IPS-18c (cell line): ENCODE data around the gene MYRIP.

Experiments used
- H3K4me3 ChIP-seq: 2 replicates; pipeline ENCODE4 v1.7.0; 2013; ENCODE audit warnings: low read depth, mild to moderate bottlenecking, low read length, moderate library complexity; ENCODE audit not compliant: insufficient read depth
- H3K9me3 ChIP-seq: one replicate; pipeline ENCODE4 v1.6.1; 2013; ENCODE audit warnings: mild to moderate bottlenecking, low read length, moderate library complexity; ENCODE audit not compliant: control insufficient read depth, insufficient read depth

The MYRIP gene

DNA sequence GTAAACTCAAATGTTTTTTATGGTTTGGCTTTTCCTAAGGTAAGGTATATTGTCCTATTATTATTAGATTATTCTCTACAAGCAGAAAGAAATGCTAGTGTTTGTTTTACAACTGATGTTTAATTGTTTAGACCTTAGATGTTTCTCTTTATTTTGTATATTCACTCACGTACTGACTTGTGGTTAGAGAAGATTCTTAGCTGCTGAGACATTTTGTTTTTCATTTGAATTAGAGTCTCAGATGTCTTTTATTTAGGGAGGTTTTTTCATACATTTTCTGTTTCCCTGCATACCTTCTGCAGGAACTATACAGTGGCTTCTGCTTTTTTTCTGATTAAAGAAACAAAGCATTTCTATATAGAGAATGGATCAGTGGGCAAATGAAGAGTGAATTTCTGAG is 110.9 kb downstream of the MYRIP start:
- H3K4me3 ChIP-seq: no peak overlapping the region
- H3K9me3 ChIP-seq: no peaks in the 10 kb centered on the region

DNA sequence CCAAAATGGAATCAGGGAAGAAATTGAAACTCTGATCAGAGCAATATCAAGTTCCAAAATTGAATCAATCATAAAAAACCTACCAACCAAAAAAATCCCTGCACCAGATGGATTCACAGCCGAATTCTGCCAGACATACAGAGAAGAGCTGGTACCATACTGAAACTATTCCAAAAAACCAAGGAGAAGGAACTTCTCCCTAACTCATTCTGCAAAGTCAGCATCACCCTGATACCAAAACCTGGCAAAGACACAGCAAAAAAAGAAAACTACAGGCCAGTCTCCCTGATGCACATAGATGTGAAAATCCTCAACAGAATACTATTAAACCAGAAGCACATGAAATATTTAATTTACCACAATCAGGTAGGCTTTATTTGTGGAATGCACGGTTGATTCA is 118.1 kb downstream of the MYRIP start:
- Histone ChIP-seq H3K9me3 (no peaks in the 10 kb centered on the region), H3K4me3 (no peak overlapping the region)

DNA sequence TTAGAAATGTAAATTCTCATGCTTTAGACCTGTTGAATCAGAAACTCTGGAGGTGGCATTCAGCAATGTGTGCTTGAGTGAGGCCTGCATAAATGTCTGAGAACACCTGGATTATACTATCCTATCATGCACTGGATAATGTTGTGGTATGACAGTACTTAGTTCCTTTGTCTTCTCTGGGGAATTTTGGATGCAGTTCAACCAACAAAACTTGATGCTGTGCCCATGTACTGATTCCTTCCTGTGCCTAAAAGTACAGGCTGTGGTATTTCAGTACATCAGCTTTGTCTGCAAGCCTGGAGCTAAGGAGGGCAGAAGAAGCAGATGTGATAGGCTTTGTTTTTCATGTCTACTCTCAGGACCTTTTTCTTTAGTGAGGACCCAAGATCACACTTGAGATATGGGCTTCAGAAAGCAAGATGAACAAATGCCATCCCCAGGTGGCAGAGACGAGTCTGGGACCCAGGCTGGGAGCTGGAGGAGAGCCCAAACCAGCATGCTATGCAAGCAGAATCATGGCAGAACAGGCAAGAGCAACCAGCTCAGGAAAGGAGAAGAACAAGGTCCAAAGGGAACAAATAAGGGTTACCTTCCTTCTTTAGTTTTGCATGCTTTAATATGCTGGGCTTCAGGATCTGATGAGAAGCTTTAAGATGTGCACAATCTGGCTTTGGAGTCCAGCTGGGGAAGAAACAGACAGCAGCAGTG is 124.7 kb downstream of the MYRIP start:
- no peaks in the 10 kb centered on the region for H3K9me3 ChIP-seq
- H3K4me3 ChIP-seq: no peak overlapping the region

DNA sequence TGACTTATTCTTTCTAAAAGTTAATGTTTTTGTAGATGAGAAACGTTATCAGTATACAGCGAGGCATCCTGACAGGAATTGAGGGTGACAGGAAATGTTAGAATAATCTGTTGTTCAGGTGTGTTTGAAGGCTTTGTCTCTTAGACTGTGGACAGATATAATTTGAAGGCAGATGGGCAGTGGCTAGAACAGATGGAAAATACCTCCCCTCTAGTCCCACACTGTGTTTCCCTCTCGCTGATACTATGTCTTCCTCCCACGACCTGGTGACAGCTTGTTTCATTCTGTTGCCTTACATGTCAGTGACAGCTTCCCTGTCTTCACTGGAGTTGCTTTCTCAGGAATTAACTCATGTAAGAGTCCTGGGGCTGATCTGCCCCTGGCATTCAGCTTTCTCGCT is 125.3 kb downstream of the MYRIP start:
- H3K4me3 ChIP-seq: no peak overlapping the region
- no peaks in the 10 kb centered on the region for H3K9me3 ChIP-seq

DNA sequence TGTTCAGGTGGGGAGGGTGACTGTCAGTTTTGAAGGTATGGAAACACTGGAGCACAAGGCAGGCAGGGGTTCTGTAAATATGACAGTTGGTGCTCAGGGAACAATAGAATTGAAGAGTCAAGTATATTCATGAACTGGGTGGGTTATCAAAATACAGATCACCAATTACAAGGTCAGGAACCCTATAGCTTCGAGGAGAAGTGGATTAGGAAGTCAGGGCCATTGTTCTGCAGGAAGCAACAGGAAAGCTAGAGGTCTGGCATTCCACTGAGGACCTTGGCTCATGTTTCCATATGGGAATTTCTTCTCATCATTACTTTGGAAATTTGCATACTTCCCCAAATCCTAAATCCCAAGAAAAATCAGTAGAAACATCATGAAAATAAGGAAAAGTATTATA is 125.9 kb downstream of the MYRIP start:
- Histone ChIP-seq H3K4me3 (no peak overlapping the region), H3K9me3 (no peaks in the 10 kb centered on the region)

DNA sequence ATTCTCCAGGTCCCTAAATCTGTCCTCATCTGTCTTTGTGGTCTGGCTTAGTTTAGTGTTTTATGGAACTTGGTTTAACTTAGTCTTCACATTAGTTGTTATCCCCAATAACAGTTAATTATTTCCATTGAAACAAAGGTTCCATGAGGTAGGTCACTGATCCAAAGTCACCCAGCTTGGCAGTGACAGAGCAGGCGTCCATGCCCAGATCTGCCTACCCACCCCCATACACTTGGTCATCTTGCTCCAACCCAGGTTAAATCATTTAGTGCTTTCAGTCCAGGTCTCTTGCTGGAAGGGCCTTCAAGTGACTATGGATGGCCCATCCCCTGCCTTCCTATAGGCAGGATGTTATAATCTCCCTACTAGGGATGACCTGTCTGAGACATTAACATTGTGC is 127.4 kb downstream of the MYRIP start:
- Histone ChIP-seq H3K9me3 (no peaks in the 10 kb centered on the region), H3K4me3 (no peak overlapping the region)

DNA sequence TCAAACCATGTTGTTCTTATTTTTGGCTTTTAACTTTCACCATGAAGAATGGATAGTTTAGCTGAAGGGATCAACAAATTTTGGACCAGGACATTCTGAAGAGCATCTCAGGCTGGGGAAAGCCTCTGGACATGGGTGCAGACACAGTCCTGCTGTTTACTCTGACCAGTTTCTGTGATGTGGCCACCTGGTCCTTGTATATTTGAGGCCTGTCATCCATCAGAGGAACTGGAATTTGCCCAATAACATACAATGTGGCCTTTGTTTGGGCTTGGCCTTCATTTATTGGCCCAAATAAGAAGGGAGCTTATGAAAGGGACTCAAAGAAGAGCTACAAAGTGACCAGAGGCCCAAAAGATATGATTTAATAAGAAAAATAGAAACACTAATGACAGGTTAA is 127.9 kb downstream of the MYRIP start:
- H3K9me3 ChIP-seq: no peaks in the 10 kb centered on the region
- no peak overlapping the region for H3K4me3 ChIP-seq

DNA sequence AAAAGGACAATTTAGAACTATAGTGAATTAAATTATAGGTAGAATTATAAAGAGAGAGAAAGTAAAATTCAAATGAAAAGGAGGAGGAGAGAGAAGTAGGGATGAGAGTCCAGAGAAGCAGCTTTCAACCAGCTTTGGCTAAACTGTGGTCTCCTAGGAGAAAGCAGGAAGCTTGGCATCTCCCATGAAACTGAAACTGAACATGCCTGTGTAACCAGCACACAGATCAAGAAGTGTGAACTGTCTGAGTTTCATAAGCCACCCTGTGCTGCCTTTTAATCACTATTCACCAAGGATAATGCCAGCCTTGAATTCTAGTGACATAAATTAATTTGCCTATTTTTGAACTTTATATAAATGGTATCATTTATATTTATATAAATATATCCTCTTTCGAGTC is 128.5 kb downstream of the MYRIP start:
- H3K9me3 ChIP-seq: no peaks in the 10 kb centered on the region
- H3K4me3 ChIP-seq: no peak overlapping the region

DNA sequence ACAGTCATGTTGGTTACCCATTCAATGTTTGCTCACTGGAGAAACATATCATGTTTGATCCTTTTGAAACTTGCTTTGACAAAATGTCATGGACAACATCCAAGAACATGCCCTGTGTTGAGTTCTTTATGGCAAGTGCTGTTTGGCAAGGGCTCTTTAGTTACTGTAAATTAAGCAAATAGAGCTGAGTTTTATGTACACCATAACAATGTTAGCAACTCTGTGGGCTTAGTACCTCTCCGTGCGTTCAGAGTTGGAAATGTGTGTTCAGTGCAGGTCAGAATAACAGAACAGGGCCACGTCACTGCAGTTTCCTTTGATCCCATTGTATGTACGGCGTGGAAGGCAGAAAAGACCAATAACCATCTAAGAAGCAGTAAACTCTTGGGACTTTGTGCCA is 132.5 kb downstream of the MYRIP start:
- no peaks in the 10 kb centered on the region for H3K9me3 ChIP-seq
- no peak overlapping the region for H3K4me3 ChIP-seq

DNA sequence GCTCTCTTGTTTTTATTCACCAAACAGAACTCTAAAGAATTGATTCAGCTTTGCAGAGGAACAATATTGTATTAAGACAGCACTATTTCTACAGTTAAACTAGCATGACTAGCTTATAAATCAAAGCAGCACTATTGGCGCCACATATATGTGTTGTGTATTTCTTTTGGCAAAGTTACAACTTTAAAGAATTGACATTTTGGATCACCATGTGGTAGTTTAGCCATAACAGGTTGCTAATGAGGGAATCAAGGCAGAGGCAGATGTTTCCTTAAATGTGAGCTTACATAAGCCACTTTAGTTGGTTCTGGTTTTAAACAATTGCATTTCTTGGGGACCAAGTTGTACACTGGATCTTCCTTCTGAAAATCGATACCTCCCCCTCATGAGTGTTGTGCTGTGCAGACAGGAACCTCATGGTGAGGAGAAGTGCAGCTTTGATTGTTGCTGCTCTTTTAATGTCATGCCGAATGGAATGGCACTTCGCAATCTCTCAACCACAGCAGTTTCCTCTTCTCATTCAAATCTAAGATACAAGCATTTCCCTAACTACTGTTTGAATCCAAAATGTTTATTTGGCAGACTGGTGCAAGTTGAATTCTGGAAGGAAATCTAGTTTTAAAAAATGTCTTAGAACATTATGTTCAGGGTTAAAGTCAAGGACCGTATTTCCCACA is 151.2 kb downstream of the MYRIP start:
- H3K4me3 ChIP-seq: no peak overlapping the region
- H3K9me3 ChIP-seq: no peaks in the 10 kb centered on the region

DNA sequence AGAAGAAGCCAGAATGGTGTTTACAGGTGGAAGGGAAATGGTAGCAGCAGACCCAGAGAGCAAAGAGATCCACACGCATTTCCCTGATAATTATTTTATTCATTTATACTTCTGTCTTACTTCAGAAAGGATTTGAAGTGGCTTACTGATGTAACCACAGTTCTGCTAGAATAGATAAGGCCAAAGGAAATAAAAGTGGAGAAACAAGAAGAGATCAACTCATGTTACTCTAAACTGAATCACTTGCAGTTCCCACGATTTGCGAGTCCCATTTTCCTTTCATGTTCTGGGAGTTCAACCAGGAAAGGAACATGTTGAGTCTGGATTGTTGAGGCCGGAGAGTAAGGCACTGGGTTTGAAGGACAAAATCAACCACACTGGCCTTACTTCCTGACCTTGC is 151.8 kb downstream of the MYRIP start:
- Histone ChIP-seq H3K9me3 (no peaks in the 10 kb centered on the region), H3K4me3 (no peak overlapping the region)

DNA sequence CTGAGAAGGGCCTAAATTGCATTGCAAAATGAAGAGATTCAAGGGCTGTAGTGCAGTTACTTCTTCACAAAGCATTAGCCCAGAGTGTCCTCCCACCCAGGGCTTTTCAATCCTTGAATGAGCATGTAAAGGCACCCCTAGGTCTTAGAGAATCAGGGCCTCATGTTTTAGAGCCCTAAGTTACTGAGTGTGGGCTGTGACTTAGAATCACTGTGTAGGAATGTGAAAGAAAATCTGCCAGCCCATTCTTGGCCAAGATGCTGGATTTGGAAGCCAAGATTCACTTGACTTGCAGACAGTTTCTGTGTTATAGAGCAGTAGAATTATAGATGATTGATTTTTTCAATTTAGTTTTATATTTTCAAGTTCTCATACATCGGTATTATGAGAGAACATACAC is 153.2 kb downstream of the MYRIP start:
- H3K9me3 ChIP-seq: no peaks in the 10 kb centered on the region
- H3K4me3 ChIP-seq: no peak overlapping the region

DNA sequence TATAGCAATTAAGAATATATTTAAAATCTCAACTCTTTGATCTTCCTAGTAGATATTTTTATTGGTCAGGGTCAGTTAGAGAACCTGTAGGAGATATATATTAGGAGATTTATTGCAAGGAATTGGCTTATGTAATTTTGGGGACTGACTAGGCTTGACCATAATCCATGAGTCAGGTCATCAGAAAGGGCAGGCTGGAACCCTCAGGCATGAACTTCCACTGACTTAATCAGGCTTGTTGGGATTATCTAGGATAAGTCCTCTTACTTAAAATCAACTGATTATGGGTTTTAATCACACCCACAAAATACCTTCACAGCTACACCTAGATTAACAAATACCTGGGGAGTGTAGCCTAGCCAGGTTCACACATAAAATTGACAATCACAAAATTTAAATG is 156.1 kb downstream of the MYRIP start:
- Histone ChIP-seq H3K9me3 (peaks cover 4% of the 10 kb centered on the region), H3K4me3 (no peak overlapping the region)

DNA sequence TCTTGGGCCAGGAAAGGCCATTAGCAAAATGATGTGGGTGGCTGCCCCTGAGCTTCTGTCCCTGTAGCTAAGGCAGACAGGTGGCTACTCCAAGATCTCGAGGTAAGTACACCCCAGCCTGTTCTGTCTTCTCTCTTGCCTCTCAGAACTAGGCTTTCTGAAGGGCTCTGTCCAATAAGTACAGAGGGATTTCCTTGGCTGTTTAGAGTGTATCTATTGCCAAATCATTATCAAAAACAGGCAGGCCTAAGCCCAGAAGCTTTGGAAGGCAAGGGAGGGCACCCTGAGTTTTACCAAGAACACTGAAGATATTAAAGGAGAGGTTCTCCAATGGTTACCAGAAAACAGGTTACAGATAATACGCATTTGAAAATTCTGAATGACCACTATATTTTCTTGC is 156.6 kb downstream of the MYRIP start:
- H3K4me3 ChIP-seq: no peak overlapping the region
- H3K9me3 ChIP-seq: peaks cover 4% of the 10 kb centered on the region

DNA sequence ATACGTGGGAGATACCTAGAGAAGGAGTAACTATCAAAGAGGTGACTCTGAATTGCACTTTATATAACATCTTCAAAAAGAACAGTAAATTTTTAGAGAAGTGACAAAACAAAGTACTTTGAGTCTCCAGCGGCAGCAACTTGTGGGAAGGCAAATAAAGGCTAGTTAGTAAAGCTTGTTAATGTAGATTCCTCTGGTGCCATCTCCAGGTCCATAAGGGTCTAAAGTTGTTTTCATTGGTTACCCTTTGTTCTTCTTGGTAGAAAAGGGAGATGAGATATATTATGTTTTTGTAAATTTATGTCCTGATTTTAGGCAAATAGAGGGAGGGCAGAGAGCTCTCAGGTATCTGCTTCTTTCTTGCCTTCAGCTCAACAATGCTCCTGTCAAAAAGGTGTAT is 161.6 kb downstream of the MYRIP start:
- H3K4me3 ChIP-seq: no peak overlapping the region
- H3K9me3 ChIP-seq: peaks cover 6% of the 10 kb centered on the region

DNA sequence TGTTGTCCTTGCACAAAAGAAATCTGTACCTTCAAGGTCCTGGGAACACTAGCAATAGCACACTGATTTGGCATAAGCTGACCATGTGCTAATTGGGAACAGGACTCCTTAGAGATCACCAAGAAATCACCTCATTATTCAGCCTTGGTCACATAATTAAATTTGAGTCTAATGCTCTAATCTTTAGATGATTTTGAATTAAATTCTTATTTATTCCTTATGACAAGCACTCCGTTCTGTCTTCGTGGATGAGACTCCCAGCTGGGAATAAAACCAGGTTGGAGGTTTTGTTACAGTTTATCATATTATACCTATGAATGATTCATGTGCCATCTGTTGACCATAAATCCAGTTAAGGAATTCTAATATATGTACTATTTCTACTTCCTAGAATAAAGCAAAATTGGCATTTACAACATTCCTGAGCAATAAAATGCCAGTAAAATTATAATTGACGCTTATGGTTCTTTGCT is 162.2 kb downstream of the MYRIP start:
- Histone ChIP-seq H3K9me3 (peaks cover 6% of the 10 kb centered on the region), H3K4me3 (no peak overlapping the region)

DNA sequence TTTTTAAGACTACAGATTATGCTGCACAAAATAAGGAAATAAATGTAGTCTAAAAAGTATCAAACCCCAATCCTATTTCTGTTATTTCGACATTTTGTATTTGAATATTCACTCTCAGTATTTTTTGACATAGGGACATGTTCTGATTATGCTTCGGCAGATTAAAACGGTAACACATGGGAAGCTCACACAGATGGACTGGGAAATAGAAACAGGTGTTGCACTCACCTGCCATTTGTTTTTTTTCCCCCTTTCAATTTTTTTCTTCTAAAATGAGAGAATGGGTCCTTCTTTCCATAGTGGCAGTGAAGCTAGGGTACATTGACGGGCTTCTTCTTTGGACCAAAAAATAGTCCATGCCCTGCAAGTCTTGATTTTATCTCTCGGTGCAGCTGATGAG is 163.1 kb downstream of the MYRIP start:
- H3K9me3 ChIP-seq: peaks cover 6% of the 10 kb centered on the region
- no peak overlapping the region for H3K4me3 ChIP-seq

DNA sequence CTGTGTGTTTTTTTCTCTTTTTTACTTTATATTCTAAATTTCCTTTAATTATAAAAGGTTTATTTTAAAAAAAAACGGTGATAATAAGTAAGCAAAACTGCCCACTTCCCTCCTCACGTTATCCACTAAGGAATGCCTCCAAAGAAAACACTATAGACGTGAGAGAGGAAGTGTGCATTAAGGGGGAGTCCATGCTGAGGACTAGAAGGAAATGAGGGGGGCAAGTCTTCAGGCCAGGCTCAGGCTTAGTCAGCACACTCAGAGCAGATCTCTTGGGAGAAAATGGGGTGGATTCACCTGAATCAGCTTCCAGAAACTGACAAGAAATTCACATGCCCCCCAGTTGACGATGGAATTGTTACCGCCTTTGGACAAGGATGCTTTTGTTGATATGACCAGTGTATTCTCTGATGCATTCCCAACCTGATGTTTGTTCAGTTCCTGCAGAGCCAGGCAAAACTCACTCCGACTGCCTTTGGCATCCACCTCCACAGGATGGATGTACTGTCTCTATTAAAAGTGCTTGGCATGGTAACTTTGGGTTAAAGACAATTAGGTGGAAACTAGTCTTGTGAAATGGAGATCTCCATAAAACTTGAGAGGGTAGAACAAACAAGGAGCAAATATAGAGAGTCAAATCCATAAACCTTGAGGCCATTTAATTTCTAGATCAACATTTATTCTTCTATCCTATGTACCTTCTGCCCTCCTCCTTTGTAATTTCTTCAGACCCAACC is 167.8 kb downstream of the MYRIP start:
- H3K4me3 ChIP-seq: no peak overlapping the region

More for the DNA sequence above, 167.8 kb downstream of the MYRIP start:
- peaks cover 2% of the 10 kb centered on the region for H3K9me3 ChIP-seq
